CD4-positive, alpha-beta T cell treated with Interleukin-10 for 1 hour (primary cell): ENCODE results near the gene PPP1R14C.

Source experiments
- DNase-seq: peaks from one replicate; pipeline ENCODE4 v3.0.0-alpha.2; 2020

PPP1R14C gene

DNA sequence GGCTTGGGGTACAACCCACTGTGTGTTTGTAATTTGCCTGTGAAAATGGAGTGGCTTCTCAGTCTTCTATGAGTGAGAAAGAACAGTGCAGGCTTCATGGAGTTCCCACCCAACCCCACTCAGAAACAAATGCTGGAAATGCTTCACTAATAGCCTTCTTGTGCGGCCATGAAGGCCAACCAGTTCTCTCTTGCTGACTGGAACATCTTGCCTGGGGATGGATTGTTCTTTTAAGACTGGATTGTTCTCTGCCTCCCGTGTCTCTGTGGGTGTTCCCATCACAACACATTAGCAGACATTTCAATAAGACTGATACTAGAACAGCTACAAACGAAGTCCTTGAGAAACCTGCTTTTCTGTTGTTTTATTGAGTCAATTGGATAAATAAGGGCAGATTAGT, 110.6 kb downstream of the PPP1R14C start:
- DNase-seq: no peak

- no peak for DNase-seq
Observed at GRCh38 chr6:150254770-150255169, 111.9 kb downstream of the PPP1R14C start.

GRCh38 chr6:150255840-150256239, 113.0 kb downstream of the PPP1R14C start:
- no peak for DNase-seq

DNA sequence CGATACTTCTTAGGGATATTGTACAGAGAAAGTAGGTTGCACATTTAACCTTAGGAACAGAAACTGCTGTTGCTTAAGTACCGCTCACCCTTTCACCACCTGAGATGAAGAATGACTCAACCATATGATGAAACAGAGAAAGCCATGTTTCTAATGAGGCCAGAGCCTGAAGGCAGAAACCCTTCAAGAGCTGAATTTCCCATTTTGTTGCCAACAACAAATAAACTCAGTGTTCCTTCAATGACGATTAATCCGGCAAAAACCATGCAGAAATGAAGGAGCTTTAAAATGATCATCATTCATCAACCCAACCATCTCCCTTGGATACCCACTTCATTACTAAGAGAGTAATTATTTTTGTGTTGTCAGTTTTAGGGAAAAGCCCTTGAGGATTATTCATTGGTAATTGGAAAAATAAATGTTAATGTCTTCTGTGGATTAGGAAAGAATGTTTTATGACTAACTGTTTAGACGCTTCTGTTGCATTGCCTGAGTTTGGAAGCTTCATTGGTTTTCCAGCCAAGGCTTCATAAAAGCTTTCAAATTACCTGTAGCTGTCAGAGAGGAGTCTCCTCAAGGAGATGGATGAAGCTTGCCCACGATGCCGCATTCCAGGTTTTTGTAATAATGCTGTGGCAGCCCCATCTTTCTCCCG, 113.9 kb downstream of the PPP1R14C start:
- DNase-seq: no peak

- DNase-seq: no peak
Observed at GRCh38 chr6:150258381-150258780, 115.5 kb downstream of the PPP1R14C start.

GRCh38 chr6:150260931-150261330, 118.1 kb downstream of the PPP1R14C start:
- no peak for DNase-seq

GRCh38 chr6:150261997-150262697, 119.3 kb downstream of the PPP1R14C start:
- DNase-seq: no peak

DNA sequence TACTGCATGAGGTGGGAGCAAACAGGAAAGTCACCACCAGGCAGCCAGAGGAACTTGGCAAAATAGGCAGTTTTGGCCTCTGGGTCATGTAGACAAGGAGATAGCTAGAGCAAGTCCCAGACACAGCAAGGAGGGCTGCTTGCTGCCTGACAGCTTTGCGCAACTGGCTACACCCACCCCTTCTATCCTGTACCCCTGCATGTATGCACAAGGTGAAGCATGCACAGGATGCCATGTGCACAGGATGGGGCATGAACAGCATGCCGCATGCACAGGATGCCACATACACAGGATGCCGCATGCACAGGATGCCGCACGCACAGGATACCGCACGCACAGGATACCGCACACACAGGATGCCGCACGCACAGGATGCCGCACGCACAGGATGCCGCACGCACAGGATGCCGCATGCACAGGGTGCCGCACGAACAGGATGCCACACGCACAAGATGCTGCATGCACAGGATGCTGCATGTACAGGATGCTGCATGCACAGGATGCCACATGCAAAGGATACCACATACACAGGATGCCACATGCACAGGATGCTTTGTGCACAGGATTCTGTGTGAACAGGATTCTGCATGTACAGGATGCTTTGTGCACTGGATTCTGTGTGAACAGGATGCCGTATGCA, 121.0 kb downstream of the PPP1R14C start:
- DNase-seq: peak; percentile 28

DNA sequence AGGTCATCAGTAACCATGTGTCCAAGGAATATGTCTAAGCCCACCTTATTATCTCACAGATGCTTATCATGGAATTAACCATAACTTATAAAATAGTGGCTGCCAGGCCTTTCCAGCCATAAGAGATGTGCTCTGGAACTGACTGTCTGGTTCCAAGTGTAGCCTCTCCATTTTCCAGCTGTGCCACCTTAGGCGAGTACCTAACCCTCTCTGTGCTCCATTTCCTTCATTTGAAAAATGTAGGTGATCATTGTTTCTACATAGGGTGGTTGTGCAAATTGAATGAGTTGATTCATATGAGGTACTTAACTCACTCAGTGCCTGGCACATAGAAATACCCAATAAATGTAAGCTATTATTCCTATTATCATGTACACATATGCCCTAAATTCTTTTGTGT, 123.5 kb downstream of the PPP1R14C start:
- no peak for DNase-seq

- DNase-seq: no peak
Observed at GRCh38 chr6:150266963-150267685, 124.3 kb downstream of the PPP1R14C start.

- no peak for DNase-seq
Observed at GRCh38 chr6:150267686-150268561, 125.1 kb downstream of the PPP1R14C start.

DNA sequence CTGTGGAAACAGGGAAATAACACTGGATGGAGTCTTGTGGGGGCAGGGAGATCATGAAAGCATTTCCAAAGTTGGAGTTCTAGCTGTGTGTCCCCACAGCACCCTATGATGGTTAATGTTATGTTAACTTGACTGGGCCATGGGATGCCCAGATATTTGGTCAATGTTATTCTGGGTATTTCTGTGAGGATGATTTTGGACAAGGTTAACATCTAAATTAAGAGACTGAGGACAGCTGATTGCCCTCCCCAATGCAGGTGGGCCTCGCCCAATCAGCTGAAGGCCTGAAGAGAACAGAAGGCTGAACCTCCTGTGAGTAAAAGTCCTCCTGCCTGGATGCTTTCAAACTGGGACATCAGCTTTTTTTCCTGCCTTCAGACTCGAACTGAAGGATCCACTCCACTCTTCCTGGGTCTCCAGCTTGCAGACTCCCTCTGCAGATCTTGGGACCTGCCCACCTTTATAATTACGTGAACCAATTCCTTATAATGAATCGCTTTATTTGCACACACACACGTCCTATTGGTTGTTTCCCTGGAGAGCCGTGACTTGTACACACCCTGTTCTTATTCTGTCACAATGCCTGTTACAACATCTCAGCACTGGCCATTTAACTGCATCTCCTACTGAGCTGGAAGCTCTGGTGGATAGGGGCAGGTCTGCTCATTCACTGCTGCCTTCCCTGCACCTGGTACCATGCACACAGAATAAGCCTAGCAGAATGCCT, 126.4 kb downstream of the PPP1R14C start:
- DNase-seq: no peak

GRCh38 chr6:150269857-150270223, 127.0 kb downstream of the PPP1R14C start:
- no peak for DNase-seq

- DNase-seq: no peak
Observed at GRCh38 chr6:150270330-150271052, 127.6 kb downstream of the PPP1R14C start.

DNA sequence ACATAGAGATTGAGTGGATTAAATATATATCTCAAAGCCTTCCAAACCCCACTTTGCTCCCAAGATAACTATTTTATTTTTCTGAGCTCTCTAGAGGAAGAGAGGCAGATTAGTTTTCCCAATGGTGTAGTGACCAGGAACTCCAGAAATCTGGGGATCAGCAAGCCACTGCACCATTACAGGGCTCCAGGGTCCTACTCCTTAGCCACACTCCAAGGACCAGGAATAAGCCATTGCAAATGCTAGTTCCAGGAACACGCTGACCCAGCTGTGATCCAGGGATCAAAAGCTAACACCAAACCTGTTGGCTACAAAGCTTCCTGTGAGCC, 128.3 kb downstream of the PPP1R14C start:
- no peak for DNase-seq

DNA sequence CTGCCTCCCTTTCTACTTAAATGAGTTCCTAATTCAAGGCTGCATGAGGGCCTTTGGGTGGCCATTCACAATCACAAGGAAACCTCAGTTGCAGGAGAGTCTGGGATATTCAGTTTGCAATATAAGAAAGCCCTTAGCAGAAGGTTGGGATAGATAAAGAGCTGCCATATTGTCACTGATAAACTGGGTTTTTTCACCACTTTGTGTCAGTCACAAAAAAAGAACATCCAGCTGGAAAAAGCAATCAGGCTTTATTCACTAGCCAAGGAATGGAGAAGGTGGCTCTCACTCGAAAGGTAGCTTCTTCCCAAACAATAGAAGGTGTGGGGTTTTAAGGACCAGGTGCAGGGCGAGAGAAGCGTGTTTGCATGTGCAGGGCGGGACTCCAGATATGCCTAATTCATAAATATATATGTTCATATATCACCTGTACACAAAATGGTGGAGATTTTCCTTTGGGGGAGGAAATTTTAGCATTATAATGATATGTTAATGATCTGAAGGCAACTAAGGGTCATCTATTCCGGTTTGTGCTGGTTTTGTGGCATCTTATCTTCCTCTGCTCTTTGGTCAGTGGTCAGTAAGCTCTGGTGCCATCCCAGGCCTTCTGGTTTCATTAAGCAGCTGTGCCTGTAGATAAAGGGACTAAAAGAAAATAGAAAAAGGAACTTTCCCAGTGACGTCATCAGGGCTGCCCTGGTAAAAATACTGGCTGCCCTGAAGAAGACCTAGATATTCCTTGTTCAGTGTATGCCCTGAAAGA, 128.8 kb downstream of the PPP1R14C start:
- no peak for DNase-seq

GRCh38 chr6:150272264-150272975, 129.6 kb downstream of the PPP1R14C start:
- DNase-seq: no peak

GRCh38 chr6:150272976-150273315, 130.1 kb downstream of the PPP1R14C start:
- no peak for DNase-seq

- no peak for DNase-seq
Observed at GRCh38 chr6:150273457-150274309, 130.8 kb downstream of the PPP1R14C start.
